ENCODE data around the gene COX6A2. TPM values are rescaled to one million over a fixed set of nuclear protein-coding genes. Genes with fewer than 3 reads are reported as not detected.

COX6A2 gene
- total and polyA plus RNA-seq, 10 donors, result 0.79 to 0.80 TPM; not detected in 8

GRCh38 chr16:31474773-31475738, 46.9 kb upstream of the COX6A2 start:
- WGBS, 5 donors, result 88 to 94% (median 89%) methylated on average over 12 of the region's 12 CpGs
- TF ChIP-seq POLR2A (IDR thresholded peaks at IDR 0.05) (no peak), CTCF (IDR thresholded peaks at IDR 0.05 in 8 of 11, conservative IDR thresholded peaks at IDR 0.05 in 3 of 11) (no peak), POLR2AphosphoS5 (IDR thresholded peaks at IDR 0.05) (no peak)
- peaks cover 9 to 75% (median 44%) of the 10 kb centered on the region in 6 donors for H3K4me1 ChIP-seq
- peaks cover 0 to 50% (median 0%) of the 10 kb centered on the region in 6 donors for H3K36me3 ChIP-seq
- peaks cover 0 to 73% (median 17%) of the 10 kb centered on the region in 7 donors for H3K27me3 ChIP-seq (replicated peaks in 1 of 7)
- H3K4me3 ChIP-seq, result no peak overlapping the region
- H3K9me3 ChIP-seq, result no peaks in the 10 kb centered on the region
- intact Hi-C loops (cut with DNase I; ENCODE audit: low total_unique reads), result no loop called here
- DNase-seq, result no peak
- H3K27ac ChIP-seq, result no peak overlapping the region

- intact Hi-C loops (cut with DNase I; ENCODE audit: low total_unique reads), result no loop called here
- no peak overlapping the region for H3K27ac ChIP-seq
- WGBS, 5 donors, result 75 to 95% (median 84%) methylated on average over 11 to 12 of the region's 12 CpGs
Observed at GRCh38 chr16:31474173-31474714, 46.1 kb upstream of the COX6A2 start.

GRCh38 chr16:31473264-31473984, 45.3 kb upstream of the COX6A2 start:
- peak; percentile 69 for DNase-seq
- peaks cover 9 to 75% (median 44%) of the 10 kb centered on the region in 6 donors for H3K4me1 ChIP-seq
- H3K27me3 ChIP-seq (replicated peaks in 1 of 7), result peaks cover 0 to 65% (median 17%) of the 10 kb centered on the region in 7 donors
- TF ChIP-seq POLR2AphosphoS5 (IDR thresholded peaks at IDR 0.05), result no peak
- TF ChIP-seq CTCF (IDR thresholded peaks at IDR 0.05 in 8 of 11, conservative IDR thresholded peaks at IDR 0.05 in 3 of 11), result no peak
- TF ChIP-seq POLR2A (IDR thresholded peaks at IDR 0.05), result no peak
- peak overlapping the region in 1 of 8 donors; percentile 82 for H3K27ac ChIP-seq
- 87 to 92% (median 88%) methylated on average over 17 of the region's 17 CpGs for WGBS, 5 donors
- H3K4me3 ChIP-seq, result peak overlapping the region in 2 of 8 donors; percentile 39 to 68
- intact Hi-C loops (cut with DNase I; ENCODE audit: low total_unique reads), result no loop called here
- no peaks in the 10 kb centered on the region for H3K9me3 ChIP-seq
- peaks cover 0 to 50% (median 0%) of the 10 kb centered on the region in 6 donors for H3K36me3 ChIP-seq

More at GRCh38 chr16:31474173-31474714, 46.1 kb upstream of the COX6A2 start:
- TF ChIP-seq POLR2AphosphoS5 (IDR thresholded peaks at IDR 0.05) (no peak), POLR2A (IDR thresholded peaks at IDR 0.05) (no peak), CTCF (IDR thresholded peaks at IDR 0.05 in 8 of 11, conservative IDR thresholded peaks at IDR 0.05 in 3 of 11) (no peak)
- Histone ChIP-seq H3K4me3 (no peak overlapping the region), H3K27me3 (replicated peaks in 1 of 7) (peaks cover 0 to 65% (median 17%) of the 10 kb centered on the region in 7 donors), H3K9me3 (no peaks in the 10 kb centered on the region), H3K4me1 (peaks cover 9 to 75% (median 44%) of the 10 kb centered on the region in 6 donors), H3K36me3 (peaks cover 0 to 50% (median 0%) of the 10 kb centered on the region in 6 donors)
- peak; percentile 64 for DNase-seq
